DMS79 treated with DMSO at 0.1 percent for 48 hours (cell line): Measurements from ENCODE around the gene BBC3.
"Not testable (repeated sequence)": the region's sequence is repeated elsewhere in the genome, so short reads cannot be mapped to it uniquely, and the experiment has no call there.

Experiments
- DNase-seq: peaks from one replicate; lab custom pipeline; 2025; lab: John Stamatoyannopoulos, UW

BBC3 gene, protein sequence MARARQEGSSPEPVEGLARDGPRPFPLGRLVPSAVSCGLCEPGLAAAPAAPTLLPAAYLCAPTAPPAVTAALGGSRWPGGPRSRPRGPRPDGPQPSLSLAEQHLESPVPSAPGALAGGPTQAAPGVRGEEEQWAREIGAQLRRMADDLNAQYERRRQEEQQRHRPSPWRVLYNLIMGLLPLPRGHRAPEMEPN

GRCh38 chr19:47230921-47231214 is at the start of gene BBC3:
Gene BBC3, minus strand, starts transcription at chr19:47231199. Its CDS starts 2,768 bp downstream, at chr19:47228431.
- no peak for DNase-seq

GRCh38 chr19:47280183-47280797 is 49.3 kb upstream of the BBC3 start:
- DNase-seq, result no peak

DNA sequence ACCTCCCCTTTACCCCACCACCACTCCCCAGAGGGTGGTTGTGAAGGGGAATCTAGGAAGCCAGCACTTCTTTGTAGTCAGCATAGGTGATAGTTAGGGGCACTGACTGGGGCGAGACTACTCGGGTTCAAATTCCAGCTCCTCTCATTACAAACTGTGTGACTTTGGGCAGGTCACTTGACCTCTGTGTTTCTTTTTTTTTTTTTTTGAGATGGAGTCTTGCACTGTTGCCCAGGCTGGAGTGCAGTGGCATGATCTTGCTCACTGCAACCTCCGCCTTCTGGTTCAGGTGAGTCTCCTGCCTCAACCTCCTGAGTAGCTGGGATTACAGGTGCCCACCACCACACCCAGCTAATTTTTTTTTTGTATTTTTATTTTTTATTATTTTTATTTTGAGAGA is 45.5 kb upstream of the BBC3 start:
- DNase-seq, result not testable (repeated sequence)

DNA sequence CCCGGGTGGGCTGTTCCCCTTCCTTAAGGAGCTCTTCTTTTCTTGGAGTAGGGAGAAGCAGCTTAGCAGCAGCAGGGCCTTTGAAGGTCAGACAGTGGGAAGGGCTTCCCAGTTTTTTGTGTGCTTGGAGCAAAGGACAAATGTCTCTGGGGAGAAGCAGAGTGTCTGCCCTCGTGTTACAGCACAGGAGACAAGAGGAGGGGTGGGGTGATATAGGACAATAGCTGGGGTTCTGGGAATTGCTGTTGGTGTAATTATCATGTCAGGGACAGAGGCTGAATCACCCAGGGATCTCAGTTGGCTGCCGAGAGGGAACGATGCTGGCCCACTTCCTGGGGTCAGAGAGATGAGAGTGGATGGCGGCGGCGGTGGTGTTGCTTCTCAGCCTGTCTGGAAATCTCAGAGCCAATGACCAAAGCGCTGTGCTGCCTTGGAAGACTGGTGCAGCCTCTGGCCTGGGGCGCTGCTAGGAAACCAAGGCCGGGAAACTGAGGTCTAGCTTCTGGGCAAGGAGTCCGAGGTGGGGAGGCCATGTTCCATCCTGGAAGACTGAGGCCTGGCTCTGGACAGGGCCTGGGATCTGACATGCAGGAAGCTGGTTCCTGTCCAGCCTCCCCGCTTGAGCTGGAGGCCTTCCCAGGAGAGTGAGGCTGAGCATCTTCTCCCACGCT is 44.9 kb upstream of the BBC3 start:
- DNase-seq, result no peak

DNA sequence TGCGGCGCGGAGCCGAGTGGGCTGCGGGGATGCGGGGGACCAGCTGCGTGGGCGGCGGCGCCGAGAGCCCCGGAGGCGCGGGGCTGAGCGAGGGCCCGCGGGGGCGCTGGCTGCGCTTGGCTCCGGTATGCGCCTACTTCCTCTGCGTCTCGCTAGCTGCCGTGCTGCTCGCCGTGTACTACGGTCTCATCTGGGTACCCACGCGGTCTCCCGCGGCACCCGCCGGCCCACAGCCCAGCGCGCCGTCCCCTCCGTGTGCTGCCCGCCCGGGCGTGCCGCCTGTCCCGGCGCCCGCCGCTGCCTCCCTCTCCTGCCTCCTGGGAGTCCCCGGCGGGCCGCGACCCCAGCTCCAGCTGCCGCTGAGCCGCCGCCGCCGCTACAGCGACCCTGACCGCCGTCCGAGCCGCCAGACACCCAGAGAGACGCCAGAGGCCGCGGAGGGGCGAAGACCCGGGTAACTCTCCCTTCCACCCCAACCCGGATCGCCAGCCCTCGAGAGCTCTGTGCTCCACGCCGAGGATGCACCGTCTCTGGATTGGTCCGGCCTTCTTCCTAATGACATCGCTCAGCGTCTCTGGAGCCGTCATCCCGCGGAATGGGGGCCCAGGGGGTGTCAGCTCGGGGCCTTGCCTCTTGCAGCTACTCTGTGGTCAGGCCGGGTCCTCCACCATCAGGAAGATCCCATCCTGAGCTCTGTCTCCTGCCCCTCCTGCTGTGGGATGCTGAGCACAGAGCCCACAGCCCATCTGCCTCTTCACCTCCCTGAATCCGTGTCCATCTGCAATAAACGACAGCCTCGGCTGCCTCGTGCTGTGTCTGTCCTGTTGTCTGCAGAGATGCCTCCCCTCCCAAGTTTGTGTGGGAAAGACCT is 44.1 kb upstream of the BBC3 start:
- peak; percentile 8 for DNase-seq

DNA sequence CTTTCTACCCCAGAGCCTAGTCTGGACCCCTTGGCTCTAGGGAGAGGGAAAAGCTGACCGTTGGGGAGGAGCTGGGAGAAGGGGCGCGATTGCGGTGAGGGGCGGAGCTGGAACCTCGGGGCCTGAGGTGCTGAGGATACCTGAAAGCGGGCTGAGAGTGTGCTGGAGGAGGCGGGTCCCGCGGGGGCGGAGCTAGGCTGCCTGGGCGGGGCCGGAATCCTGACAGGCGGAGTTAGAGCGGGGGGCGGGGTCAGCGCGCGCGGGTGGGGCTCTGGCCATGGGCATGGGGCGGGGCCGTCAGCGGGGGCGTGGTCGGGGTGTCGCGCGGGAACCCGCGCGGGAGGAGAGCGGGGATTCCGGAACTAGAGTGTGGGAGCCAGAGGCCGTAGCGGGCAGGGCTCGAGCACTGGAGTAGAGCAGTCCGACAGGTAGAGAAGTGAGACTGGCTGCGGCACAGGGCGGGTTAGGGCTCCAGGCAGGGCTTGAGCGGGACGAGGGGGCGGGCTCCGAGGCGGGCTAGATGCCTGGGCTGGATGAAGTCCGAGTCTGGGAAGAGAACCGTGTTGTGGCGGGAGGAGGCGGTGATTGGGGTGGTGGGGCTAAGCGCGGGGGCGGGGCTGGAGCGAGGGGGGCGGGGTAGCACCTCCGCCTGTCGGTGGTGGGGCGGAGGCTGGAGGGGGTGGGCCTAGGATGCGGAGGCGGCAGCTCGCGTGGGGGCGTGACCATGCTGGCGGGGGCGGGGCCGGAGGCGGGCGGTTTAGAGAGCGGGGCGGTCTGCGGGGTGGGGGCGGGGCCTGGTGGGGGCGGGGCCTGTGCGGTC is 43.3 kb upstream of the BBC3 start, which contains the start of gene INAFM1:
INAFM1 (plus strand) TSS at position 815 of the 820 bp plus-strand sequence. CDS start 35 bp downstream, outside the sequence.
- peak; percentile 87 for DNase-seq

- peak; percentile 80 for DNase-seq
These were observed 42.5 kb upstream of the BBC3 start for GRCh38 chr19:47273313-47274070.

DNA sequence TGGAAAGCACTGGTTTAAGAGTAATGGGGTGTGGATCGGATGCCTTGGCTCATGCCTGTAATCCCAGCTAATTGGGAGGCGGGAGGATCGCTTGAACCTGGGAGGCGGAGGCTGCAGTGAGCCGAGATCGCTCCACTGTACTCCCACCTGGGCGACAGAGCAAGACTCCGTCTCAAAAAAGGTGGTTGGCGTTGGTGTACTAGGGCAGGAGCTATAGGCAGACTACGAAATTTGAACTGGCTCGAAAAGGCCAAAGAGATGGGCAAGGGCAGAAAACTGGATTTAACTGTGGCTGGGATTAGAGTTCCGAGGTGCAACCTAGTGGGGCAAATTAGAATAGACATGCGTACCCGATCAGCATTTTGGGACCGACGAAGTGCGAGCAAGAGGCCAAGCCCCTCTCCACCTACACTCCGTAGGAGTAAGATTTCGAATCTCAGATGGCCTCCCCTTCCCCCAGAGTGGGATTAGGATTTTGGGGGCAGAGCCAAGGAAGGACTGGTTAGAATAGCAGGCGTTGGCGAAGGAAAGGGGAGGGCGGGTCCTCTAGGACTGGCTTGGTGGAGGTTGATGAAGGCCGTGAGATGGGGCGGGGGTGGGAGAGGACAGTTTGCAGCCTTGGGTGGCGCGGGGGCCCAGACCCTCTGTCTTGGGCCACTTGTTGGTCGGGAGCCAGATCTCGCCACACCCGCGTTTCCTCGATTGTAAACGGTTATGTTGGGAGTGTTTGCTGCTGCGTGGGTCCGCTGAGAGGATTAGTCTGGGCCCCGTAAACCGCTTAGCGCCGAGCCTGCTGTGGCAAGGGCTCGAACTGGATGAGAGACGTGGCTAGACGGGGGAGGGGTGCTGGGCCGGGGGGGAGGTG is 41.7 kb upstream of the BBC3 start:
- no peak for DNase-seq

DNA sequence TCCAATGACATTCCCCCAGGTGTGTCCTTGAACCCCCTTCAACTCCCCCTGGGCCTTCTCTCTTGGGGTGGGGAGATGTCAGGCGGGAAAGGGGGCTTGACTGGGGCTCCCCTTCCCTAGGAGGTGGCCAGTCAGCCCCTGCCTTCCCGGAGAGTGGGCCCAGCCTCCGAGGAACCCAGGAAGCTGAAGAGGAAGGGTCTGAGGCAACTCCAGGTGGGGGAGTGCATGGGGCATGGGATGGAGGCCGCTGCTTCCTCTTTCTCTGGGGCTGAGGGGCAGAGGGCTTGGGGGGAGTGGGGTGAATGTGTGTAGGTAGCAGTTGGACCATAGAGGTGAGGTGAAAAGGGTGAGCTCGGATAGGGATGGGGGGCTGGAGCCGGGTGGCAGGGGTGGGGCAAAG is 41.0 kb upstream of the BBC3 start:
- no peak for DNase-seq

GRCh38 chr19:47270408-47270807 is 39.4 kb upstream of the BBC3 start:
- DNase-seq, result no peak

- no peak for DNase-seq
These were observed 38.6 kb upstream of the BBC3 start for GRCh38 chr19:47269596-47269995.

GRCh38 chr19:47268028-47268427 is 37.0 kb upstream of the BBC3 start:
- DNase-seq, result no peak

DNA sequence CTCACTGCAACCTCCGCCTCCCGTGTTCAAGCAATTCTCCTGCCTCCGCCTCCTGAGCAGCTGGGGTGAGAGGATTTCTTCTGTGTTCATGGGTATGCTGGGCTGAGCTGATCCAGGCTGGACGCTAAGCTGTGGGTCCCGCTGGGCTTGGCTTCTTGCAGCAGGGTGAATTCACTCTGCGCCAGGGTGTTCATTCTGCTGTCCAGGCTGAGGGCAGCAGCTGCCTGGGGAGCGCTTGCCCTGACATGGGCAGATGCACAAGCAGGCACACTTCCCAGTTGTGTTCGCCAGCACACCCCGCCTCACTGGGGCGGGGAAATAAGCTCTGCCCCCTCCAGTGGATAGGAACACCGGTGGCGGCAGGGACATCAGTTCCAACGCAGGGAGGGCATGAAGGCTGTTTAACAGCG is 36.4 kb upstream of the BBC3 start:
- no peak for DNase-seq

DNA sequence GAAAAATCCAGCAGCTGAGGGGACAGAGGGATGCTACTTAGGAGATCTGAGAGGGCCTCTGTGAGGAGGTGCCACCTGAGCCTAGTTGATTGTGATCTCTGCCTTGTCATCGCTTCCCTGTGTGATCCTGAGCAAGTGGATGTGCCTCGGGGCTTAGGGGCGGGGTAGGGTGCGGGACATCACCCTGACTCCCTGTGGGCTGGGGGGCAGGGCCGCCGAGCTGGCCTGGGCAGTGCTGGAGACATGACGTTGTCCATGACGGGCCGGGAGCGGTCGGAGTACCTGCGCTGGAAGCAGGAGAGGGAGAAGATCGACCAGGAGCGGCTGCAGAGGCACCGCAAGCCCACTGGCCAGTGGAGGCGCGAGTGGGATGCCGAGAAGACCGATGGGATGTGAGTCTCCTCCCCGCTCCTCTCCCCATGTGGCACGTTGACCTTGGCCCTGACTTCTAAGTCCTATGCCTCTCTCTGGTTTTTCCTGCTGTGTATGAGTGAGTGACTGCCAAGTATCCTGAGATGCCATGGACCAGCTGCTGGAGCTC is 35.5 kb upstream of the BBC3 start:
- DNase-seq, result no peak

DNA sequence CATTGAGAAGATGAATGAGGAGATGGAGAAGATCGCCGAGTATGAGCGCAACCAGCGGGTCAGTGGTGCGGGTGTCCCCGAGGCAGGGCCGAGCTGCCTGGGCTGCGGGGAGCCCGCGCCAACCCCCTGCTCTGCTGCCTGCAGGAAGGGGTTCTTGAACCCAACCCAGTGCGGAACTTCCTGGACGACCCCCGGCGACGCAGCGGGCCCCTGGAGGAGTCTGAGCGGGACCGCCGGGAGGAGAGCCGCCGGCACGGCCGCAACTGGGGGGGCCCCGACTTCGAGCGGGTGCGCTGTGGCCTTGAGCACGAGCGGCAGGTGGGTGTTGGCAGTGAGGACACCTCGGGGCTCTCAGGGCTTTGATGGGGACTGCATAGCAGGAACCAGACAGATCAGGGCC is 33.6 kb upstream of the BBC3 start:
- no peak for DNase-seq

DNA sequence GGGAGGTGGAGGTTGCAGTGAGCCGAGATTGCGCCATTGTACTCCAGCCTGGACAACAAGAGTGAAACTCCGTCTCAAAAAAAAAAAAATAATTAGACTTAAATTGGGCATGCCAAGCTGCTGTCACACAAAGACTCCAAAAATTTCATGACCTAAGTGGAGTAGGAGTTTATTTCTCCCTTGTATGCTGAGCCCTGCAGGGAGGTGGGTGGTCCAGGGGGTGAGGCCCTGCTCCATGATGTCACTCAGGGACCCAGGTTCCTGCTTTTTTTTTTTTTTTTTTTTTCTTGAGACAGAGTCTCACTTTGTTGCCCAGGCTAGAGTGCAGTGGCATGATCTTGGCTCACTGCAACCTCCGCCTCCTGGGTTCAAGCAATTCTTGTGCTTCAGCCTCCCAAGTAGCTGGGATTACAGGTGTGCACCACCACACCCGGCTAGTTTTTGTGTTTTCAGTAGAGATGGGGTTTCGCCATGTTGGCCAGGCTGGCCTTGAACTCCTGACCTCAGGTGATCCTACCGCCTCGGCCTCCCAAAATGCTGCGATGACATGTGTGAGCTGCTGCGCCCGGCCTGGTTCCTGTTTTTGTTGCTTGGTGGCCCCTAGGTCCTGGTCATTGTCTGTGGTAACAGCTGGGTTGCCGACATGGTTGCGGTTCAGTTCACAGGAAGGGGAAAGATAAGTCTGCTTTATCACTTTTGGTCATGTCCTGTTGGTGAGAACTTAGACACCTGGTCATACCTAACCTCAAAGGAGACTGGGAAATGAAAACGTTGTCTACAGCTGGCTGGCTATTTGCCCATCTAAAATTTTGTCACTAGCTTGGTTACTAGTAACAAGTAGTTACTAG is 31.2 kb upstream of the BBC3 start:
- DNase-seq, result not testable (repeated sequence)

DNA sequence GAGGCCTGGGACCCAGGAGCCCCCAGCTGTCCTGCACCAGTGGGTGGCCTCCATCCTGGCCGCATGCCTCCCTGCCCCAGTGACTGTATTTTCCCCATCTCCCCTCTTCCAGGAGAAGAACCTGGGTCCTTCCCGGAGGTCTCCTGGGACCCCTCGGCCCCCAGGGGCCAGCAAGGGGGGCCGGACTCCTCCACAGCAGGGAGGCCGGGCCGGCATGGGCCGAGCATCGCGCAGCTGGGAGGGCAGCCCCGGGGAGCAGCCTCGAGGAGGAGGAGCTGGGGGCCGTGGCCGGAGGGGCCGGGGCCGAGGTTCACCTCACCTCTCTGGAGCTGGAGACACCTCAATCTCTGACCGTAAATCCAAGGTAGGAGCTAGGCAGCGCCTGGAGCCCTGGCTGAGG is 29.5 kb upstream of the BBC3 start:
- DNase-seq, result no peak

DNA sequence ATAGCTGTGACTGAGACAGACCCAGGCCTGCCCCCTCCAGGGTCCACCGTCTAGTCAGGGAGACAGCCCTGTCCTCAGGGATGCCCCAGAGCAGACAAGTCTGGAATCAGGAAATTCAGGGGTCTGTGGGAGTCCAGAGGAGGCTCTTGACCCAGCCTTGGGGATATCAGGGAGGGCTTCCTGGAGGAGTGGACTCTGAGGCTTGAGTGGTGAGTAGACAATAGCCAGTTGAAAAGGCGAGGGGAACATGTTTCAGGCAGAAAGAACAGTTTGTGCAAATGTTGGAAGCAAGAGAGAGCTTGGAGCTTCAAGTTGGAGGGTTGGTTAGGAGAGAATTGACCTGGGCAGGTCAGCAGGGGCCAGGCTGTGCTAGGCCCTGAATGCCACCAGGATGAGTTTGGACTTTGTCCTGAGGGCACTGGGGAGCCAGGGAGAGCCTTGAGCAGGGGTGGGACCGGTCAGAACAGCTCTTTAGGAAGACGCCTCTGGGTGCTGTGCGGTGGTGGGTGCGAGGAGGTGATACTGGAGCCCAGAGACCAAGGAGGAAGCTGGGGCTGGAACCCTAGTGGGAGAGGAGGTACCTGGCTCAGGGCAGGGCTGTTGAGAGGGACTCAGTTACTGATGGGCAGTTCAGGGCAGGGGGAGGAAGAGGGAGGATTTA is 28.0 kb upstream of the BBC3 start:
- DNase-seq, result no peak
